Neuron (in vitro differentiated cells): ENCODE measurements around the gene KIF5C.

Experiments used
- H2AFZ ChIP-seq: one replicate; pipeline ENCODE4 v1.6.1; 2013; ENCODE audit warnings: low read depth, mild to moderate bottlenecking, inconsistent platforms, low read length, moderate library complexity
- H3K27me3 ChIP-seq: one replicate; pipeline ENCODE4 v1.6.1; 2013; ENCODE audit warnings: low read length; ENCODE audit not compliant: insufficient read depth
- H3K36me3 ChIP-seq: one replicate; pipeline ENCODE4 v1.6.1; 2013; ENCODE audit warnings: low read length; ENCODE audit not compliant: insufficient read depth
- H3K4me1 ChIP-seq: one replicate; pipeline ENCODE4 v1.6.1; 2013; ENCODE audit warnings: low read length; ENCODE audit not compliant: insufficient read depth
- H3K4me3 ChIP-seq: 2 replicates; pipeline ENCODE4 v1.5.1; 2013; ENCODE audit warnings: mild to moderate bottlenecking, low read length, moderate library complexity
- H3K9me3 ChIP-seq: one replicate; pipeline ENCODE4 v1.6.1; 2013; ENCODE audit warnings: low read length

KIF5C gene

GRCh38 chr2:149063177-149063576 is 188.2 kb downstream of the KIF5C start:
- Histone ChIP-seq H3K4me1 (no peaks in the 10 kb centered on the region), H3K27me3 (peaks cover 2% of the 10 kb centered on the region), H3K36me3 (no peaks in the 10 kb centered on the region), H3K4me3 (no peak overlapping the region), H3K9me3 (no peaks in the 10 kb centered on the region), H2AFZ (no peak overlapping the region)

DNA sequence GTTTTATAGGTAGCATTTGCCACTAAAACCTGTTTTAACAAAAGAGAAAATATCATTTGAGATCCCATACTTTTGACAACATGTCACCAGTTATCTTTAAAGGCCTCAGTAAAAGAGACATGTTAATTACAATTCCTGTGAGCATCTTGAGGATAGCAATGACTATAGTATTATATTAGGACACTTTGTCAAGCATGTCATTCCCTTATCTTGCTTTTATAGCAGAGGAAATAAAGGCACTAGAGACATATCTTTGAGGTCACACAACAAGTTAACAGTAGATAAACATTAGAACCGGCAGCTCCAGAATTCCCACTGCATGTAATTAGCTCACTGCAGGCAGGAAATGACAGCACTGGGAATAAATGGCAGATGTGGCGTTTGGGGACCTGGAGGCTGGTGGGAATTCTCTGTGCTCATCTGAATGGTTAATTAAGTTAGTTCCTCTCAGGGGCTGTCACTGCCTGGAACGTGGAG is 189.4 kb downstream of the KIF5C start:
- Histone ChIP-seq H3K9me3 (no peaks in the 10 kb centered on the region), H3K4me3 (no peak overlapping the region), H3K27me3 (peaks cover 2% of the 10 kb centered on the region), H3K36me3 (no peaks in the 10 kb centered on the region), H3K4me1 (no peaks in the 10 kb centered on the region), H2AFZ (no peak overlapping the region)

DNA sequence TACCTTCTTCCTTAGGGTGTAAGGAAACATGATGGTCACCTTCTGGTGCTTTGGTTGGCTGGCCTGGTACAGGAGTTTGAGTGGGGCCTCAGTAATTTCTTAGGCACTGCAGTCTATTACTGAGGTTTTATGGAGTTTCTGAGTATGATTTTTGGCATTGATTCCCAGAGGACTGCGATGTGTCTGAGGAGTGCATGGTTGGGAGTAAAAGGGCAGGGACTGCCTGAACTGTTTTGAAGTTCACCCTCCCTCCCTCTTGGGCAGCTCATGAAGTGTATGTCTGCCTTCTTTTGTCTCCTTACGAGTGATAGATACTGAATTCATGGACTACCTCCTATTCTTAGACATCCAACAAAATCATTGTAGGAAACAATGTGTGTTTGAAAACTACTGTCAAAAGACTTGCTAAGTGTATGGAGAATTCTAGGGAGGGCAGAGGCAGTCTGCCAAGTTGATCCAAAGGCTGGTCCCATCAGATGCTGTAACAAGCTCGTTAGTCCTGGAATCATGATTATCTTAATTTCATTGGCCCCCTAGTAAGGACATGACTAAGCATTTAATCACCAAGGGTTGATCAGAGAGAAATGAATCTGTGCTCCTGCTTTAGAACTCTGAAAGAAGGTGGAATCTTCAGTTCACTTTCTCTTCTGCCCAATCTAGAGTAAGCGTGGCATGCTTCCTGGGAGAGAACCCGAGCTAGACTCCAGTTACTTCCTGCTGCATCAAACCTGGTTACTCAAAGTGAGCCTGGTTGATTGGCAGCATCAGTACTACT is 190.0 kb downstream of the KIF5C start:
- peaks cover under 1% of the 10 kb centered on the region for H3K27me3 ChIP-seq
- H3K4me3 ChIP-seq = no peak overlapping the region
- no peaks in the 10 kb centered on the region for H3K9me3 ChIP-seq
- H3K4me1 ChIP-seq = no peaks in the 10 kb centered on the region
- no peaks in the 10 kb centered on the region for H3K36me3 ChIP-seq
- no peak overlapping the region for H2AFZ ChIP-seq

GRCh38 chr2:149068225-149068995 is 193.4 kb downstream of the KIF5C start:
- no peak overlapping the region for H3K4me3 ChIP-seq
- peaks cover 2% of the 10 kb centered on the region for H3K27me3 ChIP-seq
- no peaks in the 10 kb centered on the region for H3K36me3 ChIP-seq
- H3K4me1 ChIP-seq = no peaks in the 10 kb centered on the region
- no peaks in the 10 kb centered on the region for H3K9me3 ChIP-seq
- no peak overlapping the region for H2AFZ ChIP-seq

GRCh38 chr2:149068996-149069888 is 194.2 kb downstream of the KIF5C start:
- Histone ChIP-seq H3K4me1 (no peaks in the 10 kb centered on the region), H3K36me3 (no peaks in the 10 kb centered on the region), H3K9me3 (no peaks in the 10 kb centered on the region), H3K27me3 (peaks cover 2% of the 10 kb centered on the region), H3K4me3 (no peak overlapping the region), H2AFZ (no peak overlapping the region)

DNA sequence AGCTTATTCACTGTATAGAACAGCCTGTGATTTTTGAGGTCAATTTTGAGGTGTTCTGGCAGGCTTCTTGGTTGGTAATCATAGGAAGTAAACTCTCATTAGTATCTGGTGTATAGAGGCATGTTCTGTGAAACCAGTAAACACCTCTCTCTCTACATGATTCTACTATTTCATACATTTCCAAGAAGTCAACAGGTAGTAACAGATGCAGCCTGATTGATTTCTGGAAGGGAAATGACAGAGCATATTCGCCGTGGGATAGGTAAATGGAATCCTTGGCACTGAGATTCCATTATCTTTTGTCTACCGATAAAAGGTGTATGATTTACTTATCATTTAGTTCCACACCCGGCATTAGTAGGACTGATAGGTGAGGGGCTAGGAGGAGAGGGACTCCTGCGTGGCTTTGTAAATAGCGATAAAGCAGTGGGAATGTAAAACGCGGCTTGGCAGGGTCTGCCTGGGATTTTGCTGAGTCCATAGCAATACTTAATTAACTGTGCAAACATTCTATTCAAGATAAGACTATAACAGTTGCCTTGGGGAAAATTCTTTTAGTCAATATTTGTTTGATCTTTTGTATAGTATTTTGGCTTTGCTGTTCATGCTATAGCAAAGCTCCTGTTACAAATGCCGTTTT is 195.8 kb downstream of the KIF5C start:
- Histone ChIP-seq H3K4me3 (no peak overlapping the region), H2AFZ (no peak overlapping the region)

DNA sequence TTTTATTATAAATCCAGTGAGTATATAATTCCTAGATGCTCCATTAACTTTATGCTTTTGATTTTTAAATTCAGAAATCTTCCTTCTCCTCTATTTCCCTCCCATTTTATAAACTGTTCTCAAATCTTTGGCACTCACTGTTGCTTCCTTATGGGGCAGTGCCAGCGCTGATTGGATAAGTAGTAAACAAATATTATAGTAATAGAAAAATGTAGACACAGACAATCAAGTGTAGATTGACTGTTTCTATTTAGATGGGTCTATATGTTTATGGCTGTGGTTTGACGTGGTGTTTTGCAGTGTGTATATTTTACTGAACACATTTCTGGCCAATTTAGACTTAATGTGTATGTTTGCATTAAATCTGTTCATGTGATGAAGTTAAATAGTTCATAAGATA is 200.1 kb downstream of the KIF5C start:
- H3K9me3 ChIP-seq = no peaks in the 10 kb centered on the region
- peaks cover 17% of the 10 kb centered on the region for H3K4me1 ChIP-seq
- H3K27me3 ChIP-seq = peaks cover 2% of the 10 kb centered on the region
- H3K4me3 ChIP-seq = no peak overlapping the region
- no peak overlapping the region for H2AFZ ChIP-seq
- H3K36me3 ChIP-seq = no peaks in the 10 kb centered on the region

More for the DNA sequence above, 195.8 kb downstream of the KIF5C start:
- no peaks in the 10 kb centered on the region for H3K4me1 ChIP-seq
- peaks cover 2% of the 10 kb centered on the region for H3K27me3 ChIP-seq
- no peaks in the 10 kb centered on the region for H3K9me3 ChIP-seq
- H3K36me3 ChIP-seq = no peaks in the 10 kb centered on the region

DNA sequence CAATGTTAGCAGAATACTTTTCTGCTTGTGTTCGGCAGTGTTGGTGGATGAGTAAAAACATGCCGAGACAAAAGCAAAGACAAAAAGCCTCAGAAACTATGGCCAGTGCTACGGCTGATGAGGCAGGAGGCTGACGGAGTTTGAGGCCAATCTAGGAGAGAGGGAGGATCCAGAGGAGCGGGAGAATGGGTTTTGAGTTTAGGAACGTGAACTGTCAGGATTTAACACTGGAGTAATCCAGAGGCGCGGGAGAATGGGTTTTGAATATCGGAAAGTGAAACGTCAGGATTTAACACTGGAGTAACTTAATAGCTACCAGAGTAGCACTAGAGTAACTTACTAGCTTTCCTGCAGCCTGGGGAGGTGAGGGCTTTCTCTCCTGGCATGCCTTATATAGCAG is 200.8 kb downstream of the KIF5C start:
- Histone ChIP-seq H3K4me1 (peaks cover 17% of the 10 kb centered on the region), H3K9me3 (no peaks in the 10 kb centered on the region), H3K36me3 (no peaks in the 10 kb centered on the region), H3K27me3 (peaks cover under 1% of the 10 kb centered on the region), H2AFZ (no peak overlapping the region), H3K4me3 (no peak overlapping the region)
